HCT116 (cell line): ENCODE results near the gene SAMD14. TPM values are rescaled to one million over a fixed set of nuclear protein-coding genes. Genes with fewer than 3 reads are reported as not detected.

Source experiments
- ATAC-seq: fragments of 200-7000 bp; cut with Tn5 transposase; 2 replicates; pipeline ENCODE4 v1.9.1; 2020; ENCODE audit warnings: mild to moderate bottlenecking, moderate library complexity
- BruUV-seq: library from RNA; stranded (reverse); fragments of 400-500 nt; replicated peaks from 2 replicates; lab custom pipeline; 2021; lab: Mats Ljungman, UMichigan
- CTCF ChIA-PET: fragments of 300-600 bp; sonication (Branson Sonifier 250); formaldehyde crosslinking; loops from one replicate; lab custom pipeline; 2021; ENCODE audit warnings: antibody characterized with exemption; lab: Charles Lee
- POLR2A ChIA-PET: fragments of 300-600, 350-600 bp; sonication (Branson Sonifier 250); formaldehyde crosslinking; loops from one replicate; lab custom pipeline; 2021; ENCODE audit warnings: antibody characterized with exemption; lab: Charles Lee
- RAD21 ChIA-PET, 2 experiments: fragments of 300-600 bp; sonication (Branson Sonifier 250); formaldehyde crosslinking; loops; one replicate each; lab custom pipeline; 2023; ENCODE audit warnings: low total read pairs in 2 of 2; ENCODE audit not compliant: uncharacterized antibody in 2 of 2, unreplicated experiment in 2 of 2, low non-redundant PET in 1 of 2; lab: Charles Lee
- DNase-seq: peaks from one replicate; pipeline ENCODE4 v3.0.0-alpha.2; 2010; ENCODE audit warnings: low read depth, low spot score
- H2AFZ ChIP-seq: fragments of 200-600 bp; shearing (Covaris generic), sonication (generic); 2 replicates; pipeline ENCODE4 v1.6.1; 2017; ENCODE audit warnings: low read depth, mixed run types, mixed read lengths, antibody characterized with exemption, low read length; ENCODE audit not compliant: poor library complexity, severe bottlenecking
- H3K27ac ChIP-seq: 2 replicates; pipeline ENCODE4 v1.5.1; 2012; ENCODE audit warnings: low read depth, low read length
- H3K27me3 ChIP-seq: fragments of 200-600 bp; sonication (generic); 2 replicates; pipeline ENCODE4 v1.6.1; 2016; ENCODE audit warnings: mixed run types, low read length, mixed read lengths; ENCODE audit not compliant: insufficient read depth
- H3K36me3 ChIP-seq, 2 experiments: fragments of 200-500 bp in 1 of 2; fragments of 200-600 bp in 1 of 2; sonication (Bioruptor generic) in 1 of 2; sonication (generic) in 1 of 2; 2 replicates each; pipeline versions ENCODE4 v1.5.1 to v1.6.1; 2014 to 2016; ENCODE audit warnings: low read length in 2 of 2, inconsistent platforms in 1 of 2, mixed read lengths in 1 of 2, mixed run types in 1 of 2; ENCODE audit not compliant: insufficient read depth in 2 of 2, control insufficient read depth in 1 of 2
- H3K4me1 ChIP-seq, 2 experiments: fragments of 200-600 bp in 1 of 2; sonication (generic) in 1 of 2; 2 replicates each; pipeline versions ENCODE4 v1.5.1 to v1.6.1; 2012 to 2017; ENCODE audit warnings: low read length in 2 of 2, inconsistent platforms in 1 of 2, mild to moderate bottlenecking in 1 of 2, mixed read lengths in 1 of 2, mixed run types in 1 of 2, moderate library complexity in 1 of 2; ENCODE audit not compliant: insufficient read depth in 2 of 2, control insufficient read depth in 1 of 2
- H3K4me2 ChIP-seq: fragments of 200-600 bp; sonication (generic); 2 replicates; pipeline ENCODE4 v1.6.1; 2017; ENCODE audit warnings: mixed run types, low read length, mixed read lengths
- H3K4me3 ChIP-seq, 2 experiments: fragments of 200-600 bp in 1 of 2; sonication (generic) in 1 of 2; replicated peaks in 1 of 2; 2 replicates each; pipeline ENCODE4 v1.5.1; 2011 to 2016; ENCODE audit warnings: low read length in 2 of 2, control low read depth in 1 of 2, low read depth in 1 of 2, mild to moderate bottlenecking in 1 of 2, mixed read lengths in 1 of 2, mixed run types in 1 of 2
- H3K79me2 ChIP-seq: fragments of 200-600 bp; sonication (generic); 2 replicates; pipeline ENCODE4 v1.6.1; 2017; ENCODE audit warnings: mild to moderate bottlenecking, mixed run types, low read length, moderate library complexity, mixed read lengths; ENCODE audit not compliant: insufficient read depth
- H3K9ac ChIP-seq: fragments of 200-600 bp; sonication (generic); 2 replicates; pipeline ENCODE4 v1.6.1; 2016; ENCODE audit warnings: low read length, mixed read lengths
- H3K9me2 ChIP-seq: fragments of 200-600 bp; sonication (generic), shearing (Covaris generic); 2 replicates; pipeline ENCODE4 v1.6.1; 2017; ENCODE audit warnings: mixed run types, mild to moderate bottlenecking, moderate library complexity; ENCODE audit not compliant: insufficient read depth
- H3K9me3 ChIP-seq, 2 experiments: fragments of 200-500 bp in 1 of 2; fragments of 200-600 bp in 1 of 2; sonication (Bioruptor generic) in 1 of 2; sonication (generic) in 1 of 2; 2 replicates each; pipeline ENCODE4 v1.6.1; 2014 to 2017; ENCODE audit warnings: low read length in 2 of 2, mixed read lengths in 2 of 2, inconsistent platforms in 1 of 2, low read depth in 1 of 2, mild to moderate bottlenecking in 1 of 2, mixed run types in 1 of 2, moderate library complexity in 1 of 2; ENCODE audit not compliant: control insufficient read depth in 1 of 2, insufficient read depth in 1 of 2
- H4K20me1 ChIP-seq: fragments of 200-600 bp; sonication (generic), shearing (Covaris generic); 2 replicates; pipeline ENCODE4 v1.6.1; 2017; ENCODE audit warnings: mixed run types, mild to moderate bottlenecking, moderate library complexity; ENCODE audit not compliant: insufficient read depth
- ATF3 ChIP-seq: IDR thresholded peaks from 2 replicates; pipeline ENCODE4 v1.6.1; 2012
- EZH2phosphoT487 ChIP-seq: fragments of 200-600 bp; IDR thresholded peaks from 2 replicates; pipeline ENCODE4 v1.6.1; 2018; ENCODE audit warnings: antibody characterized with exemption, borderline replicate concordance
- FOSL1 ChIP-seq: IDR thresholded peaks from 2 replicates; pipeline ENCODE4 v1.6.1; 2012; ENCODE audit warnings: low read depth
- MAX ChIP-seq: IDR thresholded peaks from 2 replicates; pipeline ENCODE4 v1.6.1; 2012
- REST ChIP-seq: IDR thresholded peaks from 2 replicates; pipeline ENCODE4 v1.6.1; 2012; ENCODE audit warnings: low read depth
- intact Hi-C: fragments of 100-400 bp; cut with micrococcal nuclease; formaldehyde crosslinking; loops from 2 replicates; pipeline ENCODE4 v1.10.0; 2022
- total RNA-seq: library from RNA; stranded (reverse); gene quantifications from one replicate; pipeline ENCODE4 v1.2.1, GENCODE V29; 2021; ENCODE audit not compliant: unreplicated experiment

Gene SAMD14
- total RNA-seq, 1 experiment from 2014 or later = 1.5 TPM

GRCh38 chr17:50099003-50099402 lies 31.0 kb downstream of the SAMD14 start:
- H3K9me3 ChIP-seq = no peaks in the 10 kb centered on the region
- H2AFZ ChIP-seq = no peak overlapping the region
- 0 out of 2 replicates have a peak, but pooled peaks cover 6% of the 10 kb centered on the region for H3K79me2 ChIP-seq
- CTCF ChIA-PET = no interaction called here
- peaks cover 0 to 7% of the 10 kb centered on the region in 2 experiments; a peak in 2 of 4 replicates for H3K36me3 ChIP-seq
- H3K4me3 ChIP-seq = no peak overlapping the region
- no peaks in the 10 kb centered on the region for H4K20me1 ChIP-seq
- no peak for ATAC-seq
- POLR2A ChIA-PET = no interaction called here
- no peaks in the 10 kb centered on the region for H3K9me2 ChIP-seq
- TF ChIP-seq FOSL1 = no peak
- no TSS peak for BruUV-seq
- H3K4me1 ChIP-seq = peaks cover 43 to 55% of the 10 kb centered on the region in 2 experiments
- no peak overlapping the region for H3K27ac ChIP-seq
- no peak overlapping the region for H3K4me2 ChIP-seq
- H3K27me3 ChIP-seq = no peaks in the 10 kb centered on the region
- intact Hi-C loops = no loop called here
- no peak for DNase-seq
- RAD21 ChIA-PET = no interaction called here
- H3K9ac ChIP-seq = no peak overlapping the region

GRCh38 chr17:50098583-50098982 lies 31.4 kb downstream of the SAMD14 start:
- BruUV-seq = no TSS peak
- no peak for TF ChIP-seq EZH2phosphoT487
- no peak for TF ChIP-seq ATF3
- no peak for TF ChIP-seq MAX
- TF ChIP-seq REST = no peak
- ChIA-PET CTCF (interaction anchor here (0.9 kb wide), 1 partner anchor 16 kb away, joined by 3 read pairs; no protein-coding TSS in a partner anchor), POLR2A (no interaction called here), RAD21 (no interaction called here)
- Histone ChIP-seq H3K27ac (no peak overlapping the region), H3K4me2 (no peak overlapping the region), H2AFZ (no peak overlapping the region), H3K4me1 (peaks cover 44 to 59% of the 10 kb centered on the region in 2 experiments), H3K79me2 (0 out of 2 replicates have a peak, but pooled peaks cover 6% of the 10 kb centered on the region), H3K36me3 (peaks cover 0 to 7% of the 10 kb centered on the region in 2 experiments; a peak in 2 of 4 replicates), H3K9me2 (no peaks in the 10 kb centered on the region), H3K9ac (no peak overlapping the region), H3K4me3 (no peak overlapping the region), H3K9me3 (no peaks in the 10 kb centered on the region), H4K20me1 (no peaks in the 10 kb centered on the region), H3K27me3 (no peaks in the 10 kb centered on the region)
- DNase-seq (no peak), ATAC-seq (no peak)
- intact Hi-C loops = no loop called here
